Measurements from ENCODE around the gene SMIM5.

The SMIM5 gene

DNA sequence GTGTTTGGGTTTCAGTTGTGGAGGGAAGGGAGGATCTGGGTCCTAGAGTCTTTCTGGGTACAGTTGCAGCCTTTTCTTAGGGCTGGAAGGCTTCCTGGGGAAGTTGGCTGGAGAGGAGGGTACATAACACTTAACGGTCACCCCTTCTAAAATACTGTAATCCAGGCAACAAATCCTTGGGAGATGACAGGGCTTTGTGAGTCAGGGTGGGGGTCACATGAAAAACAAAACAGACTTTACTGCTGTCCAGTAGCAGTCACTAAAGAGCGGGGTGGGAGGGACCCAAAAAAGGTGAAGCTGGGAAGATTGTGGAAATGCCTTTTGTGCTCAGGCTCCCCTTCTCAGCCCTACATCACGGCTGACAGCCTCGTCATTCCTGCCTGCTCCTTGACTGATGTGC is 40.3 kb downstream of the SMIM5 start:
- peaks cover 44 to 73% (median 61%) of the 10 kb centered on the region in 3 donors for H3K36me3 ChIP-seq
- no peak for DNase-seq
- TF ChIP-seq, protein P1, sequence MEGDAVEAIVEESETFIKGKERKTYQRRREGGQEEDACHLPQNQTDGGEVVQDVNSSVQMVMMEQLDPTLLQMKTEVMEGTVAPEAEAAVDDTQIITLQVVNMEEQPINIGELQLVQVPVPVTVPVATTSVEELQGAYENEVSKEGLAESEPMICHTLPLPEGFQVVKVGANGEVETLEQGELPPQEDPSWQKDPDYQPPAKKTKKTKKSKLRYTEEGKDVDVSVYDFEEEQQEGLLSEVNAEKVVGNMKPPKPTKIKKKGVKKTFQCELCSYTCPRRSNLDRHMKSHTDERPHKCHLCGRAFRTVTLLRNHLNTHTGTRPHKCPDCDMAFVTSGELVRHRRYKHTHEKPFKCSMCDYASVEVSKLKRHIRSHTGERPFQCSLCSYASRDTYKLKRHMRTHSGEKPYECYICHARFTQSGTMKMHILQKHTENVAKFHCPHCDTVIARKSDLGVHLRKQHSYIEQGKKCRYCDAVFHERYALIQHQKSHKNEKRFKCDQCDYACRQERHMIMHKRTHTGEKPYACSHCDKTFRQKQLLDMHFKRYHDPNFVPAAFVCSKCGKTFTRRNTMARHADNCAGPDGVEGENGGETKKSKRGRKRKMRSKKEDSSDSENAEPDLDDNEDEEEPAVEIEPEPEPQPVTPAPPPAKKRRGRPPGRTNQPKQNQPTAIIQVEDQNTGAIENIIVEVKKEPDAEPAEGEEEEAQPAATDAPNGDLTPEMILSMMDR (IDR thresholded peaks at IDR 0.05), result no peak
- intact Hi-C loops (cut with DNase I; ENCODE audit: low total_unique reads), result loop anchor here (5.0 kb wide), 1 partner anchor 79 kb away; no protein-coding TSS in a partner anchor
- no peaks in the 10 kb centered on the region for H3K9me3 ChIP-seq
- H3K4me1 ChIP-seq, result peaks cover 0 to 26% (median 6%) of the 10 kb centered on the region in 4 donors
- no peaks in the 10 kb centered on the region for H3K27me3 ChIP-seq
- H3K27ac ChIP-seq, result no peak overlapping the region
- H3K4me3 ChIP-seq, result no peak overlapping the region

GRCh38 chr17:75676461-75676860 is 43.2 kb downstream of the SMIM5 start:
- Histone ChIP-seq H3K4me1 (peaks cover 0 to 23% (median 5%) of the 10 kb centered on the region in 4 donors), H3K27me3 (no peaks in the 10 kb centered on the region), H3K4me3 (no peak overlapping the region), H3K27ac (no peak overlapping the region), H3K9me3 (no peaks in the 10 kb centered on the region), H3K36me3 (peaks cover 17 to 66% (median 63%) of the 10 kb centered on the region in 3 donors)
- intact Hi-C loops (cut with DNase I; ENCODE audit: low total_unique reads), result no loop called here
- TF ChIP-seq, protein P1 (IDR thresholded peaks at IDR 0.05), result no peak
- no peak for DNase-seq

- TF ChIP-seq, protein P1 (IDR thresholded peaks at IDR 0.05), result peak in 1 of 2 experiments; percentile 5
- Histone ChIP-seq H3K4me1 (peaks cover 0 to 32% (median 11%) of the 10 kb centered on the region in 4 donors), H3K27ac (no peak overlapping the region), H3K36me3 (peaks cover 0 to 40% (median 35%) of the 10 kb centered on the region in 3 donors), H3K27me3 (no peaks in the 10 kb centered on the region), H3K9me3 (no peaks in the 10 kb centered on the region), H3K4me3 (no peak overlapping the region)
- intact Hi-C loops (cut with DNase I; ENCODE audit: low total_unique reads), result loop anchor here (5.0 kb wide), 1 partner anchor 63 kb away; no protein-coding TSS in a partner anchor
- DNase-seq, result no peak
Observed at GRCh38 chr17:75679706-75680211, 46.5 kb downstream of the SMIM5 start.

DNA sequence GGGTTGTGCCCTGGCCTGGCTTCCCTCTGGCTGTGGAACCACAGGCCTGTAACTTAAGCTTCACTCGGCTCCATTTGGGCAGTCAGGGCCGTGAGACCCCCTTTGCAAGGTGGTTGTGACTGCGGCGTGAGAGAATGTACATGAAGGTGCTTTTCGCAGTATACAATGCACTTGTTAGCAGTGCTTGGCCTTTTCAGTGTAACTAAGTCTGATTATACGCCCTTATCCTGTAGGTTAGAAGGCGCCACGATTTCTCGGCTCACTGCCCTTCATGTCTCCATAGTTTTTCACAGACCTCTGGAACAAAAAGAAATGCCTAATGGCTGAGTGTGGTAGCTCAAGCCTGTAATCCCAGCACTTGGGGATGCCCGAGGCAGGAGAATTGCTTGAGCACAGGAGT is 47.2 kb downstream of the SMIM5 start:
- no peaks in the 10 kb centered on the region for H3K27me3 ChIP-seq
- DNase-seq, result no peak
- intact Hi-C loops (cut with DNase I; ENCODE audit: low total_unique reads), result loop anchor here (5.0 kb wide), 1 partner anchor 62 kb away; no protein-coding TSS in a partner anchor
- H3K36me3 ChIP-seq, result peaks cover 0 to 44% (median 35%) of the 10 kb centered on the region in 3 donors
- H3K4me1 ChIP-seq, result peaks cover 0 to 29% (median 8%) of the 10 kb centered on the region in 4 donors
- H3K9me3 ChIP-seq, result no peaks in the 10 kb centered on the region
- no peak overlapping the region for H3K4me3 ChIP-seq
- no peak overlapping the region for H3K27ac ChIP-seq
- TF ChIP-seq, protein P1 (IDR thresholded peaks at IDR 0.05), result no peak

GRCh38 chr17:75681289-75681688 is 48.1 kb downstream of the SMIM5 start:
- no peak overlapping the region for H3K4me3 ChIP-seq
- H3K27ac ChIP-seq, result no peak overlapping the region
- TF ChIP-seq, protein P1 (IDR thresholded peaks at IDR 0.05), result no peak
- peaks cover 0 to 34% (median 7%) of the 10 kb centered on the region in 4 donors for H3K4me1 ChIP-seq
- peaks cover 0 to 35% (median 31%) of the 10 kb centered on the region in 3 donors for H3K36me3 ChIP-seq
- no peaks in the 10 kb centered on the region for H3K9me3 ChIP-seq
- H3K27me3 ChIP-seq, result no peaks in the 10 kb centered on the region
- DNase-seq, result no peak
- intact Hi-C loops (cut with DNase I; ENCODE audit: low total_unique reads), result loop anchor here (5.0 kb wide), 1 partner anchor 61 kb away; no protein-coding TSS in a partner anchor
